ENCODE results near the gene GMFB. TPM values are rescaled to one million over a fixed set of nuclear protein-coding genes. Genes with fewer than 3 reads are reported as not detected.

The GMFB gene
- total RNA-seq, 1 experiment from 2014 or later: 63.7 TPM

DNA sequence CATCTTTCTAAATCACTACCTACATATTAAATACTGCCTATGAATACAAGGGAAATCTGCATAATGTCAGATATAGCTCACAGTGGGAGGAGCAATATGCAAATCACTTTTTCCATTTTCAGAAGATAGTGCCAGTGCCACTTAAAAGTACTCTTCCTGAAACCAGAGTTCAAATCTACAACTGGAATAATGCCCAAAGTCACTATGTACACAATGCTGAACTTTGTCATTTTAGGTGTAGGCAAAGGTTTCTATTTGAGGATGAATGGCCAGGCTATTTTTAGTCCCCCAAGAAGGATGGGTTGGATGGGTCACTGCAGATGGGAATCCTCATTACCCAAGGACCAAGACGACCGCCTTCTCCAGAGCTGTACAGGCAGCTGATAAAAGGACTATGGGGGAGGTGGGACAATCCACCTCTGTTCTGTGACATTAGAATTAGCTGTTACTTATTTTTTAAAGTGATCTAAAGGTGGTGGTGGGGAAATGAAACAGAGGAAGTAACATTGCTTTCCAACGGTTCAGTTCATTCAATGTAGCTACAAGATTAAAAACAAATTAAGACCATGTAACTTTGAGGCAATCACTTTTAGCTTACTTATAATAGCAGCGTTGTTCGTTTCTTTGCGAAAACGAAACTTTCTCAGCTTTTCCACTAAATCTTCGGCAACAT lies 5.6 kb downstream of the GMFB start:
- peaks cover 15% of the 10 kb centered on the region for H3K36me3 Mint-ChIP-seq
- ATAC-seq (no peak), DNase-seq (ENCODE audit: low spot score) (no peak)
- ChIA-PET CTCF (no interaction called here), POLR2A (no interaction called here)
- H3K27ac Mint-ChIP-seq: no peak overlapping the region
- no peaks in the 10 kb centered on the region for H3K9me3 Mint-ChIP-seq
- H3K4me3 Mint-ChIP-seq: no peak overlapping the region
- no peak for TF ChIP-seq RORB (CRISPR knock-in tag; IDR thresholded peaks at IDR 0.05)
- TF ChIP-seq ZNF219 (CRISPR knock-in tag; IDR thresholded peaks at IDR 0.05; ENCODE audit: borderline replicate concordance): no peak
- TF ChIP-seq CREM (CRISPR knock-in tag; IDR thresholded peaks at IDR 0.05): no peak
- TF ChIP-seq ZNF396 (CRISPR knock-in tag; IDR thresholded peaks at IDR 0.05; ENCODE audit: borderline replicate concordance): no peak
- TF ChIP-seq JAZF1 (CRISPR knock-in tag; IDR thresholded peaks at IDR 0.05): no peak
- no peak for TF ChIP-seq TEAD4 (CRISPR knock-in tag; IDR thresholded peaks at IDR 0.05)
- no peak for TF ChIP-seq IRF2 (CRISPR knock-in tag; IDR thresholded peaks at IDR 0.05; ENCODE audit: borderline replicate concordance, low read depth)
- TF ChIP-seq ETV6 (CRISPR knock-in tag; IDR thresholded peaks at IDR 0.05): no peak
- TF ChIP-seq, protein P1, sequence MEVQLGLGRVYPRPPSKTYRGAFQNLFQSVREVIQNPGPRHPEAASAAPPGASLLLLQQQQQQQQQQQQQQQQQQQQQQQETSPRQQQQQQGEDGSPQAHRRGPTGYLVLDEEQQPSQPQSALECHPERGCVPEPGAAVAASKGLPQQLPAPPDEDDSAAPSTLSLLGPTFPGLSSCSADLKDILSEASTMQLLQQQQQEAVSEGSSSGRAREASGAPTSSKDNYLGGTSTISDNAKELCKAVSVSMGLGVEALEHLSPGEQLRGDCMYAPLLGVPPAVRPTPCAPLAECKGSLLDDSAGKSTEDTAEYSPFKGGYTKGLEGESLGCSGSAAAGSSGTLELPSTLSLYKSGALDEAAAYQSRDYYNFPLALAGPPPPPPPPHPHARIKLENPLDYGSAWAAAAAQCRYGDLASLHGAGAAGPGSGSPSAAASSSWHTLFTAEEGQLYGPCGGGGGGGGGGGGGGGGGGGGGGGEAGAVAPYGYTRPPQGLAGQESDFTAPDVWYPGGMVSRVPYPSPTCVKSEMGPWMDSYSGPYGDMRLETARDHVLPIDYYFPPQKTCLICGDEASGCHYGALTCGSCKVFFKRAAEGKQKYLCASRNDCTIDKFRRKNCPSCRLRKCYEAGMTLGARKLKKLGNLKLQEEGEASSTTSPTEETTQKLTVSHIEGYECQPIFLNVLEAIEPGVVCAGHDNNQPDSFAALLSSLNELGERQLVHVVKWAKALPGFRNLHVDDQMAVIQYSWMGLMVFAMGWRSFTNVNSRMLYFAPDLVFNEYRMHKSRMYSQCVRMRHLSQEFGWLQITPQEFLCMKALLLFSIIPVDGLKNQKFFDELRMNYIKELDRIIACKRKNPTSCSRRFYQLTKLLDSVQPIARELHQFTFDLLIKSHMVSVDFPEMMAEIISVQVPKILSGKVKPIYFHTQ (CRISPR knock-in tag; IDR thresholded peaks at IDR 0.05): no peak
- no peak for TF ChIP-seq HMGA2 (CRISPR knock-in tag; IDR thresholded peaks at IDR 0.05)
- TF ChIP-seq MXD4 (CRISPR knock-in tag; IDR thresholded peaks at IDR 0.05; ENCODE audit: borderline replicate concordance): no peak
- no peak for TF ChIP-seq ZNF416 (CRISPR knock-in tag; IDR thresholded peaks at IDR 0.05)
- TF ChIP-seq, protein P2, sequence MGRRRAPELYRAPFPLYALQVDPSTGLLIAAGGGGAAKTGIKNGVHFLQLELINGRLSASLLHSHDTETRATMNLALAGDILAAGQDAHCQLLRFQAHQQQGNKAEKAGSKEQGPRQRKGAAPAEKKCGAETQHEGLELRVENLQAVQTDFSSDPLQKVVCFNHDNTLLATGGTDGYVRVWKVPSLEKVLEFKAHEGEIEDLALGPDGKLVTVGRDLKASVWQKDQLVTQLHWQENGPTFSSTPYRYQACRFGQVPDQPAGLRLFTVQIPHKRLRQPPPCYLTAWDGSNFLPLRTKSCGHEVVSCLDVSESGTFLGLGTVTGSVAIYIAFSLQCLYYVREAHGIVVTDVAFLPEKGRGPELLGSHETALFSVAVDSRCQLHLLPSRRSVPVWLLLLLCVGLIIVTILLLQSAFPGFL (CRISPR knock-in tag; IDR thresholded peaks at IDR 0.05; ENCODE audit: borderline replicate concordance): no peak
- TF ChIP-seq, protein P3, sequence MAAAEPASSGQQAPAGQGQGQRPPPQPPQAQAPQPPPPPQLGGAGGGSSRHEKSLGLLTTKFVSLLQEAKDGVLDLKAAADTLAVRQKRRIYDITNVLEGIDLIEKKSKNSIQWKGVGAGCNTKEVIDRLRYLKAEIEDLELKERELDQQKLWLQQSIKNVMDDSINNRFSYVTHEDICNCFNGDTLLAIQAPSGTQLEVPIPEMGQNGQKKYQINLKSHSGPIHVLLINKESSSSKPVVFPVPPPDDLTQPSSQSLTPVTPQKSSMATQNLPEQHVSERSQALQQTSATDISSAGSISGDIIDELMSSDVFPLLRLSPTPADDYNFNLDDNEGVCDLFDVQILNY (CRISPR knock-in tag; IDR thresholded peaks at IDR 0.05): no peak
- no peak for TF ChIP-seq NFE2L1 (CRISPR knock-in tag; IDR thresholded peaks at IDR 0.05)
- TF ChIP-seq, protein P4, sequence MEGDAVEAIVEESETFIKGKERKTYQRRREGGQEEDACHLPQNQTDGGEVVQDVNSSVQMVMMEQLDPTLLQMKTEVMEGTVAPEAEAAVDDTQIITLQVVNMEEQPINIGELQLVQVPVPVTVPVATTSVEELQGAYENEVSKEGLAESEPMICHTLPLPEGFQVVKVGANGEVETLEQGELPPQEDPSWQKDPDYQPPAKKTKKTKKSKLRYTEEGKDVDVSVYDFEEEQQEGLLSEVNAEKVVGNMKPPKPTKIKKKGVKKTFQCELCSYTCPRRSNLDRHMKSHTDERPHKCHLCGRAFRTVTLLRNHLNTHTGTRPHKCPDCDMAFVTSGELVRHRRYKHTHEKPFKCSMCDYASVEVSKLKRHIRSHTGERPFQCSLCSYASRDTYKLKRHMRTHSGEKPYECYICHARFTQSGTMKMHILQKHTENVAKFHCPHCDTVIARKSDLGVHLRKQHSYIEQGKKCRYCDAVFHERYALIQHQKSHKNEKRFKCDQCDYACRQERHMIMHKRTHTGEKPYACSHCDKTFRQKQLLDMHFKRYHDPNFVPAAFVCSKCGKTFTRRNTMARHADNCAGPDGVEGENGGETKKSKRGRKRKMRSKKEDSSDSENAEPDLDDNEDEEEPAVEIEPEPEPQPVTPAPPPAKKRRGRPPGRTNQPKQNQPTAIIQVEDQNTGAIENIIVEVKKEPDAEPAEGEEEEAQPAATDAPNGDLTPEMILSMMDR (IDR thresholded peaks at IDR 0.05): no peak
- no peaks in the 10 kb centered on the region for H3K27me3 Mint-ChIP-seq (ENCODE audit: low read depth)
- peaks cover 24% of the 10 kb centered on the region for H3K4me1 Mint-ChIP-seq

DNA sequence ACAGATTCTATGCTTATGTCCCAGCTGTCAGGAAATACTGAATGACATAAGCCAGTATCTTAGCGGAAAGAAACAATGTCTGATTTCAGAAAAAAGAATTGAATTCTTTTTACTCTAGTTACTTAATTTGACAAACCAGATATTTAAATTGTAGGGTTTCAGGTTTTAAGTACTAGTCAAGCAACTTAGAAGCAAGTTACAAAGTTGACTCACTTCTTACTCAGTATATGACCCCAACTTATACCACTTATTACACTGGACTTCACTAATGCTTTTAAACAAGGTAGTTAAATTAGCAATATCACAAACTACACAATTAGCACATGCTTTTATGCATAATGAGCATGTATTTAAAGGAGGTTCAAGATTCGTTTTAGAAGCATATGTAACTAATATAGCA lies 7.1 kb downstream of the GMFB start:
- ChIA-PET POLR2A (no interaction called here), CTCF (interaction anchor here (0.8 kb wide), 1 partner anchor 291 kb away, joined by 3 read pairs; no protein-coding TSS in a partner anchor)
- no peak for ATAC-seq
- Mint-ChIP-seq H3K4me1 (peaks cover 14% of the 10 kb centered on the region), H3K27me3 (ENCODE audit: low read depth) (no peaks in the 10 kb centered on the region), H3K27ac (no peak overlapping the region), H3K9me3 (no peaks in the 10 kb centered on the region), H3K4me3 (no peak overlapping the region), H3K36me3 (peaks cover 24% of the 10 kb centered on the region)
- DNase-seq (ENCODE audit: low spot score): no peak
- TF ChIP-seq, protein P5, sequence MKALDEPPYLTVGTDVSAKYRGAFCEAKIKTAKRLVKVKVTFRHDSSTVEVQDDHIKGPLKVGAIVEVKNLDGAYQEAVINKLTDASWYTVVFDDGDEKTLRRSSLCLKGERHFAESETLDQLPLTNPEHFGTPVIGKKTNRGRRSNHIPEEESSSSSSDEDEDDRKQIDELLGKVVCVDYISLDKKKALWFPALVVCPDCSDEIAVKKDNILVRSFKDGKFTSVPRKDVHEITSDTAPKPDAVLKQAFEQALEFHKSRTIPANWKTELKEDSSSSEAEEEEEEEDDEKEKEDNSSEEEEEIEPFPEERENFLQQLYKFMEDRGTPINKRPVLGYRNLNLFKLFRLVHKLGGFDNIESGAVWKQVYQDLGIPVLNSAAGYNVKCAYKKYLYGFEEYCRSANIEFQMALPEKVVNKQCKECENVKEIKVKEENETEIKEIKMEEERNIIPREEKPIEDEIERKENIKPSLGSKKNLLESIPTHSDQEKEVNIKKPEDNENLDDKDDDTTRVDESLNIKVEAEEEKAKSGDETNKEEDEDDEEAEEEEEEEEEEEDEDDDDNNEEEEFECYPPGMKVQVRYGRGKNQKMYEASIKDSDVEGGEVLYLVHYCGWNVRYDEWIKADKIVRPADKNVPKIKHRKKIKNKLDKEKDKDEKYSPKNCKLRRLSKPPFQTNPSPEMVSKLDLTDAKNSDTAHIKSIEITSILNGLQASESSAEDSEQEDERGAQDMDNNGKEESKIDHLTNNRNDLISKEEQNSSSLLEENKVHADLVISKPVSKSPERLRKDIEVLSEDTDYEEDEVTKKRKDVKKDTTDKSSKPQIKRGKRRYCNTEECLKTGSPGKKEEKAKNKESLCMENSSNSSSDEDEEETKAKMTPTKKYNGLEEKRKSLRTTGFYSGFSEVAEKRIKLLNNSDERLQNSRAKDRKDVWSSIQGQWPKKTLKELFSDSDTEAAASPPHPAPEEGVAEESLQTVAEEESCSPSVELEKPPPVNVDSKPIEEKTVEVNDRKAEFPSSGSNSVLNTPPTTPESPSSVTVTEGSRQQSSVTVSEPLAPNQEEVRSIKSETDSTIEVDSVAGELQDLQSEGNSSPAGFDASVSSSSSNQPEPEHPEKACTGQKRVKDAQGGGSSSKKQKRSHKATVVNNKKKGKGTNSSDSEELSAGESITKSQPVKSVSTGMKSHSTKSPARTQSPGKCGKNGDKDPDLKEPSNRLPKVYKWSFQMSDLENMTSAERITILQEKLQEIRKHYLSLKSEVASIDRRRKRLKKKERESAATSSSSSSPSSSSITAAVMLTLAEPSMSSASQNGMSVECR (CRISPR knock-in tag; IDR thresholded peaks at IDR 0.05; ENCODE audit: borderline replicate concordance): no peak
- TF ChIP-seq, protein P6, sequence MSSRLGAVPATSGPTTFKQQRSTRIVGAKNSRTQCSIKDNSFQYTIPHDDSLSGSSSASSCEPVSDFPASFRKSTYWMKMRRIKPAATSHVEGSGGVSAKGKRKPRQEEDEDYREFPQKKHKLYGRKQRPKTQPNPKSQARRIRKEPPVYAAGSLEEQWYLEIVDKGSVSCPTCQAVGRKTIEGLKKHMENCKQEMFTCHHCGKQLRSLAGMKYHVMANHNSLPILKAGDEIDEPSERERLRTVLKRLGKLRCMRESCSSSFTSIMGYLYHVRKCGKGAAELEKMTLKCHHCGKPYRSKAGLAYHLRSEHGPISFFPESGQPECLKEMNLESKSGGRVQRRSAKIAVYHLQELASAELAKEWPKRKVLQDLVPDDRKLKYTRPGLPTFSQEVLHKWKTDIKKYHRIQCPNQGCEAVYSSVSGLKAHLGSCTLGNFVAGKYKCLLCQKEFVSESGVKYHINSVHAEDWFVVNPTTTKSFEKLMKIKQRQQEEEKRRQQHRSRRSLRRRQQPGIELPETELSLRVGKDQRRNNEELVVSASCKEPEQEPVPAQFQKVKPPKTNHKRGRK (CRISPR knock-in tag; IDR thresholded peaks at IDR 0.05; ENCODE audit: borderline replicate concordance): no peak
- no peak for TF ChIP-seq HMGA2 (CRISPR knock-in tag; IDR thresholded peaks at IDR 0.05)
- TF ChIP-seq ZNF416 (CRISPR knock-in tag; IDR thresholded peaks at IDR 0.05): no peak
- TF ChIP-seq OVOL2 (CRISPR knock-in tag; IDR thresholded peaks at IDR 0.05; ENCODE audit: borderline replicate concordance): no peak
- TF ChIP-seq, protein P7, sequence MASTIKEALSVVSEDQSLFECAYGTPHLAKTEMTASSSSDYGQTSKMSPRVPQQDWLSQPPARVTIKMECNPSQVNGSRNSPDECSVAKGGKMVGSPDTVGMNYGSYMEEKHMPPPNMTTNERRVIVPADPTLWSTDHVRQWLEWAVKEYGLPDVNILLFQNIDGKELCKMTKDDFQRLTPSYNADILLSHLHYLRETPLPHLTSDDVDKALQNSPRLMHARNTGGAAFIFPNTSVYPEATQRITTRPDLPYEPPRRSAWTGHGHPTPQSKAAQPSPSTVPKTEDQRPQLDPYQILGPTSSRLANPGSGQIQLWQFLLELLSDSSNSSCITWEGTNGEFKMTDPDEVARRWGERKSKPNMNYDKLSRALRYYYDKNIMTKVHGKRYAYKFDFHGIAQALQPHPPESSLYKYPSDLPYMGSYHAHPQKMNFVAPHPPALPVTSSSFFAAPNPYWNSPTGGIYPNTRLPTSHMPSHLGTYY (CRISPR knock-in tag; IDR thresholded peaks at IDR 0.05): no peak
- no peak for TF ChIP-seq NR2C2 (CRISPR knock-in tag; IDR thresholded peaks at IDR 0.05)

All from WTC11 (cell line).